ENCODE results near the gene GGTA1. TPM values are rescaled to one million over a fixed set of nuclear protein-coding genes. Genes with fewer than 3 reads are reported as not detected.

The GGTA1 gene
- polyA plus RNA-seq, 1 donor (not counting 4 experiments of a cell fraction or from before 2014, with no cell fraction given): not detected

DNA sequence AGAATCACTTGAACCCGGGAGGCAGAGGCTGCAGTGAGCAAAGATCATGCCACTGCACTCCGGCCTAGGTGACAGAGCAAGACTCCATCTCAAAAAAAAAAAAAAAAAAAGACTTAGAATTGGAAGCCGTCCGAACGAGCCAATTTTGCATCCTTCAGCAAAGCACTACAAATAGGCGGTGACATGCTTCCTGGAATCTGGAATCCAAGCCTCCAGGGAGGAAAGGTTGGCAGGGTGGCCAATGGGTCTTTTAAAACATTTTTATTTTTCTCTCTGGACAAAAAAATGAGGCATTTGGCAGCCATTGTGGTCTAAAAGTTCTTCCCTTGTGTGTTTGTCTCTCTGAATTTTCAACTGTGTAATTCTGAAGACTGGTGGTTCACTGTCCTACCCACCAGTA lies 26.4 kb downstream of the GGTA1 start:
- no peaks in the 10 kb centered on the region for H3K36me3 ChIP-seq (ENCODE audit: control insufficient read depth in 2 of 2, extremely low read depth in 1 of 2, insufficient read depth in 2 of 2, low read length in 2 of 2)
- H3K4me1 ChIP-seq (ENCODE audit: control insufficient read depth, extremely low read depth, insufficient read depth, low read length): no peaks in the 10 kb centered on the region
- H4K20me1 ChIP-seq (ENCODE audit: control insufficient read depth, extremely low read depth, insufficient read depth, low read length): no peaks in the 10 kb centered on the region
- no peaks in the 10 kb centered on the region for H3K9me1 ChIP-seq (ENCODE audit: control insufficient read depth, extremely low read depth, insufficient read depth, low read length)
- DNase-seq (ENCODE audit: low read depth, low spot score) (no peak), FAIRE-seq (no peak)
- TF ChIP-seq EZH2 (IDR thresholded peaks at IDR 0.05; ENCODE audit: low read length): peak; percentile 0
- TF ChIP-seq, protein P1, sequence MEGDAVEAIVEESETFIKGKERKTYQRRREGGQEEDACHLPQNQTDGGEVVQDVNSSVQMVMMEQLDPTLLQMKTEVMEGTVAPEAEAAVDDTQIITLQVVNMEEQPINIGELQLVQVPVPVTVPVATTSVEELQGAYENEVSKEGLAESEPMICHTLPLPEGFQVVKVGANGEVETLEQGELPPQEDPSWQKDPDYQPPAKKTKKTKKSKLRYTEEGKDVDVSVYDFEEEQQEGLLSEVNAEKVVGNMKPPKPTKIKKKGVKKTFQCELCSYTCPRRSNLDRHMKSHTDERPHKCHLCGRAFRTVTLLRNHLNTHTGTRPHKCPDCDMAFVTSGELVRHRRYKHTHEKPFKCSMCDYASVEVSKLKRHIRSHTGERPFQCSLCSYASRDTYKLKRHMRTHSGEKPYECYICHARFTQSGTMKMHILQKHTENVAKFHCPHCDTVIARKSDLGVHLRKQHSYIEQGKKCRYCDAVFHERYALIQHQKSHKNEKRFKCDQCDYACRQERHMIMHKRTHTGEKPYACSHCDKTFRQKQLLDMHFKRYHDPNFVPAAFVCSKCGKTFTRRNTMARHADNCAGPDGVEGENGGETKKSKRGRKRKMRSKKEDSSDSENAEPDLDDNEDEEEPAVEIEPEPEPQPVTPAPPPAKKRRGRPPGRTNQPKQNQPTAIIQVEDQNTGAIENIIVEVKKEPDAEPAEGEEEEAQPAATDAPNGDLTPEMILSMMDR (optimal IDR thresholded peaks at IDR 0.05 in 1 of 3, IDR thresholded peaks at IDR 0.05 in 1 of 3, conservative IDR thresholded peaks at IDR 0.05 in 1 of 3; ENCODE audit: extremely low read depth in 1 of 3, insufficient read depth in 2 of 3, low read length in 3 of 3): no peak
- no peaks in the 10 kb centered on the region for H3K79me2 ChIP-seq (ENCODE audit: control insufficient read depth, insufficient read depth, low read length)
- dilution Hi-C loops (cut with MboI; ENCODE audit: extremely low pct_ligation_motif_present, low sequenced_read_pairs): no loop called here
- no peak overlapping the region for H3K4me2 ChIP-seq (ENCODE audit: control insufficient read depth, extremely low read depth, insufficient read depth, low read depth, low read length)
- H3K27me3 ChIP-seq (ENCODE audit: control insufficient read depth, extremely low read depth, insufficient read depth, low read length): peaks cover 58% of the 10 kb centered on the region
- H3K9me3 ChIP-seq (ENCODE audit: control insufficient read depth, low read depth, low read length): no peaks in the 10 kb centered on the region
- H3K27ac ChIP-seq (ENCODE audit: control insufficient read depth, insufficient read depth, low read length): no peak overlapping the region
- H2AFZ ChIP-seq (ENCODE audit: control insufficient read depth, low read length): no peak overlapping the region
- H3K4me3 ChIP-seq (ENCODE audit: control insufficient read depth in 2 of 3, extremely low read depth in 1 of 3, insufficient read depth in 2 of 3, low read depth in 1 of 3, low read length in 3 of 3): no peak overlapping the region
- no peak overlapping the region for H3K9ac ChIP-seq (ENCODE audit: control insufficient read depth, extremely low read depth, insufficient read depth, low read length)

DNA sequence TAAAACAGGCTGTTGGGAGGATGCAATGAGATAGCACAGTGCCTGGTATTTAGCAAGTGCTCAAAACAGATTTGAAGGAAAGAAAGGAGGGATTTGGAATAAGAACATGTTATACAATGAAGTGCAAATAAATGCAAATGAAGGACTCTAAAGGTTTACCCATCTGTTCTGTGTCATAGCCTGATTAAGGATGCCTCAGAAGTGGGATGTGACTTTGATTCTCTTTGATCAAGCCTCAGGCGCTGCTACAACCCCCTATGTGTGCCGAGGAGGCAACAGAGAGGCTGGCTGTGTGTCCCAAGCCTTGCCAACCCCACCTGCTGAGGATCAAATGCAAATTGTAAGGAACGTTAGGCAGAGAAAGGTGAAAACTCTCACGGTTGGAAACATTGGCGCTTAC lies 27.2 kb downstream of the GGTA1 start:
- dilution Hi-C loops (cut with MboI; ENCODE audit: extremely low pct_ligation_motif_present, low sequenced_read_pairs): no loop called here
- no peak overlapping the region for H3K27ac ChIP-seq (ENCODE audit: control insufficient read depth, insufficient read depth, low read length)
- H4K20me1 ChIP-seq (ENCODE audit: control insufficient read depth, extremely low read depth, insufficient read depth, low read length): no peaks in the 10 kb centered on the region
- H3K4me1 ChIP-seq (ENCODE audit: control insufficient read depth, extremely low read depth, insufficient read depth, low read length): no peaks in the 10 kb centered on the region
- H3K9ac ChIP-seq (ENCODE audit: control insufficient read depth, extremely low read depth, insufficient read depth, low read length): no peak overlapping the region
- FAIRE-seq (no peak), DNase-seq (ENCODE audit: low read depth, low spot score) (no peak)
- H3K36me3 ChIP-seq (ENCODE audit: control insufficient read depth in 2 of 2, extremely low read depth in 1 of 2, insufficient read depth in 2 of 2, low read length in 2 of 2): no peaks in the 10 kb centered on the region
- H3K79me2 ChIP-seq (ENCODE audit: control insufficient read depth, insufficient read depth, low read length): no peaks in the 10 kb centered on the region
- H2AFZ ChIP-seq (ENCODE audit: control insufficient read depth, low read length): no peak overlapping the region
- peaks cover 58% of the 10 kb centered on the region for H3K27me3 ChIP-seq (ENCODE audit: control insufficient read depth, extremely low read depth, insufficient read depth, low read length)
- no peaks in the 10 kb centered on the region for H3K9me3 ChIP-seq (ENCODE audit: control insufficient read depth, low read depth, low read length)
- no peak overlapping the region for H3K4me2 ChIP-seq (ENCODE audit: control insufficient read depth, extremely low read depth, insufficient read depth, low read depth, low read length)
- no peak for TF ChIP-seq EZH2 (IDR thresholded peaks at IDR 0.05; ENCODE audit: low read length)
- TF ChIP-seq, protein P1 (optimal IDR thresholded peaks at IDR 0.05 in 1 of 3, IDR thresholded peaks at IDR 0.05 in 1 of 3, conservative IDR thresholded peaks at IDR 0.05 in 1 of 3; ENCODE audit: extremely low read depth in 1 of 3, insufficient read depth in 2 of 3, low read length in 3 of 3): no peak
- H3K9me1 ChIP-seq (ENCODE audit: control insufficient read depth, extremely low read depth, insufficient read depth, low read length): no peaks in the 10 kb centered on the region
- H3K4me3 ChIP-seq (ENCODE audit: control insufficient read depth in 2 of 3, extremely low read depth in 1 of 3, insufficient read depth in 2 of 3, low read depth in 1 of 3, low read length in 3 of 3): no peak overlapping the region
